GM19328 (cell line): Measurements from ENCODE around the gene PARD6B.
"Not testable (repeated sequence)": the region's sequence is repeated elsewhere in the genome, so short reads cannot be mapped to it uniquely, and the experiment has no call there.

Experiments used
- ATAC-seq: cut with Tn5 transposase; IDR thresholded peaks from one replicate; pipeline ENCODE4 v1.9.1; 2021; ENCODE audit warnings: mild to moderate bottlenecking, moderate library complexity; ENCODE audit not compliant: unreplicated experiment

The PARD6B gene

DNA sequence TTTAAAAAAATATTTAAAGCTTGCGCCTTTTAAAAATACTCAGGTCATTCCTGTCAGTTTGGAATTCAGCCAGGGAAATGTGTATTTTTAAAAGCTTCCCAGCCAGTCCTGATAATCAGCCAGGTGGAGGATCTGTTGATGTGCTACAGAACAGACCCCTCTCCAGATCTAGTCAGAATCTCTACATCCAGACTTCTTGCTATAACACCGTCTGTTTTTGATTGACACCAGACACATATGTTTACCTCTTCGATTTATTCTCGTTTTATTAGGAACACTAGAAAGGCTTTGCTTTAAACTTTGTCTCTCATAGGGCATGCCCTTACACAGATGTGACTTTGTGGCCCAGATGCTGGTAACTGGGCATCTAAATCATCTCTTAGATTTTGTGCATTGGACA, 11.7 kb downstream of the PARD6B start:
- ATAC-seq, result no peak

DNA sequence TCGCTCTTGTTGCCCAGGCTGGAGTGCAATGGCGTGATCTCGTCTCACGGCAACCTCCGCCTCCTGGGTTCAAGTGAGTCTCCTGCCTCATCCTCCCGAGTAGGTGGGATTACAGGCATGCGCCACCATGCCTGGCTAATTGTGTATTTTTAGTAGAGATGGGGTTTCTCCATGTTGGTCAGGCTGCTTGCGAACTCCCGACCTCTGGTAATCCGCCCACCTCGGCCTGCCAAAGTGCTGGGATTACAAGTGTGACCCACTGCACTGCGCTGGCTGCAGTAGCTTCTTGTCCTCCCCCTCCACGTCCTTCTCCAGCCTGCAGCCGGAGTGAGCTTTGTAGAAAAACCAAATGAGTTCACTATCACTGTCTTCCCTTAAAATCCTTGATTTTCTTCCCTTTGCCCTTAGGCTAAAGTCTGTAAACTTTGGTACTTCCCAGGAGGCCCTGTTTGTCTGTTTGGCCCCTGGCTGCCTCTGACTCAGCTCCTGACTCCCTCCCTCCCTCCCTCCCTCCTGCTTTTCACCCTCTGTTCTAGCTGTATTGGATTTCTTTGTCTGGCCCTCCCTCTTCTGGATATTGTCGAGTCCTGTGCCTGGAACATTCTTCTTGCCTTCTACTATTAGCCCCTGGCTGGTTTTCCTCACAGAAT, 12.9 kb downstream of the PARD6B start:
- no peak for ATAC-seq

DNA sequence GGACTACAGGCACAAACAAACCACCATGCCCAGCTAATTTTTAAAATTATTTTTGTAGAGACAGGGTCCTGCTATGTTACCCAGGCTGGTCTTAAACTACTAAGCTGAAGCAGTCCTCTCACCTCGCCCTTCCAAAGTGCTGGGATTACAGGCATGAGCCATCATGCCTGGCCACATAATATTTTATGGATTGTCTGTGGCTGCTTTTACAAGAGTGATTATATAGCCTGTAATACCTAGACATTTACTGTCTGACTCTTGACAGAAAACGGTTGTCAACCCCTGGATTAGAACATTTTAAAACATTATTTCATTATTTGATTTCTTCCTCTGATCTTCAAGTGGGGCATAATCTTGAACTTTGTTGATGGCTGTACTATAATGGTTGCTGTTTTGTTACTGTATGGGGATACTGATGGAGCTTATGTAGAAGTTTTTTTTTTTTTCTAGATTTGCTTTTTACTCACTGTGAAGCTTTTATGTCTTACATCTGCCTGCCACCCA, 14.3 kb downstream of the PARD6B start:
- ATAC-seq, result no peak

DNA sequence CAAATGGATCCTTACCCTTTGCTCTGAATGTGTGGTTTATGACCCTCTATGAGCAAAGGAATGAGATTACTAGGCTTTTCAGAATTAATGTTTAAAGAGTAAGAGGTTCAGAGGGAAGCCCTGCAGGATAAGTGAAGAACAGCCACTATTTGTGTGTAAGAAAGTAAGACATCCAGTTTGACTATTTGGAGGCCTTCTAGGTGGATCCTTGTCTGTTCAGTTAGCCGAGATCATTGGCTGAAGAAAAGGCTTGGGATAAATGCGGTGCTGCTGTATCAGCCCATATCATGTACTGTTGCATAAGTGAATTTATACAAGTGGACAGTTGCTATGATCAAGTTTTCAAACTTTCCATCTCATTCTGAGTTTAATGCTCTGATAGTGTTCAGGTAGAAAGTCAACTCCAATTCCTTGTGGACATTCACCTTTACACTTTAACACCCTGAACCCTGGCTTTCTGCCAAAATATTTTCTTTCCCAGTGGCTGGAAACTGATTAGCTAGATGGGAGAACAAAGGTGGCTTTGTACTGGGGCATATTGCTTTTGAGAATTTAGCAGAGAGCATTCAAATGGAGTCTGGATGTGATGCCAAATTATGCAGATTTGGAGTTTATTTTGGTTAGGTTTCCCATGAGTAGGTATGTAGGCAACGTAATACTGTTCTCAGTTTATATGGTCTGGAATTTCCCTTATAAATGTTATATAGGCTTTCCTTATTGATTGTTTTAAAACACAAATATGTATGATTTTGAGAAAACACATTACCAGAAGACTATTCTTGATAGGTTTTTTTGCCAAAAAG, 15.0 kb downstream of the PARD6B start:
- ATAC-seq, result no peak

DNA sequence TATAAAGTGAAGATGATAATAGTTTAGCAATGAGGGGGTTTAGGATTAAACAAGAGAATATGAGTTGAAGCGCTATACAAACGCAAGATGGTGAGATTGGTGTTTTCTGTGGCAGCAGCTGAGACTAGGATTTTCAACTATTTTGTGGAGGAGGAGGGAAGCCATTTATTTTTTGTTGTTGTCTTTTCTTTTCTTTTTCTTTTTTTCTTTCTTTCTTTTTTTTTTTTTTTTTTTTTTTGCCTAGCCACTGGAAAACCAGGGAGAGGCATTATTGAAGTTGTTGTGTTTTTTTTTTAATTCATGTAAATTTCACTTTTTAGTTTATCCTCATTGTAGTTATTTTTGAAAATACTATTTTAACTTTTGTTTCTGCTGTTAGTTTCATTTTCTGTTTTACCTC, 15.9 kb downstream of the PARD6B start:
- ATAC-seq, result no peak

DNA sequence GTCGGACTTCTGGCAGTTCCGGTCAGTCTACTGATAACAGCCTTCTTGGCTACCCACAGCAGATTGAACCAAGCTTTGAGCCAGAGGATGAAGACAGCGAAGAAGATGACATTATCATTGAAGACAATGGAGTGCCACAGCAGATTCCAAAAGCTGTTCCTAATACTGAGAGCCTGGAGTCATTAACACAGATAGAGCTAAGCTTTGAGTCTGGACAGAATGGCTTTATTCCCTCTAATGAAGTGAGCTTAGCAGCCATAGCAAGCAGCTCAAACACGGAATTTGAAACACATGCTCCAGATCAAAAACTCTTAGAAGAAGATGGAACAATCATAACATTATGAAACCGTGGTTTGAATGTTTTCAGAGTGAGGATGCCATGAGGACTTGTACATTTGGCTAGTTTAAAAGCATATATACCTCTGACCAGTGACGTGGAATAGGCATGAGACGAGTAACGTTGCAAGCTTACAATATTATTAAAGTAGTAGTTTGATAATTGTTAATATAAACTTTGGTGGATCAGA, 18.8 kb downstream of the PARD6B start:
- ATAC-seq, result no peak

DNA sequence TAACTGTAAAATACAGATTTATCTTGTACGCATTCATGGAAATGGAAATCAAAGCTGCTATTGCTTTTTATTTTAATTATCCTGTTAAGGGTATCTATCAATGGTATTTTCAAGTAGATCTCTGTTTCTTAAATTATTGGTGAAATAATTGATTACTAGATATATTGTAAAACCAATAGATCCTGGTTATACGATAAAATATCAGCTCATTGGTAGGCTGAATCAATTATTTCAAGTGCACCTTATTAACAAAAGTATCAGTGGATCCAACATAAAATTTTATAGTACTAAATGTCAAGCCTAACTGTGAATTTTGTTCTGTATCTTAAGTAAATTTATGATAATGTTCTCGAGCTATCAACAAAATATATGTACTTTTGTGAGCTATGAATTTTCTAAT, 21.8 kb downstream of the PARD6B start:
- ATAC-seq, result no peak

DNA sequence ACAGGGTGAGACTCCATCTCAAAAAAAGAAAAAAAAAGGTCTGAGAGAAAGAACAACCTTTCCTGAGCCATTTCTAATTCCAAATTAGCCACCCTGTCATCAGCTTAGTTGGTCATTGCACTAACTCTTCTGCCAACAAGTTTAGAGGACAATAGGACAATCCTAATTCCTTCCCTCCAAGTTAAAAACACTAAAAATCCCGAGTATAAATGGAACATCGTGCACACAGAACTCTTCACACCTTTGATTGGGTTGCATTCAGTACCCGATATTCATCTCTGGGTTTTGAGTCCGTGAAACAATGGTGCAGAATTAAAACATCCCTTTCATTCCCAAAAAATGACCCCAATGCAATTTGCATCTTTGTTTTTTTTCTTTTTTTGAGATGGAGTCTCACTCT, 23.0 kb downstream of the PARD6B start:
- ATAC-seq, result no peak

DNA sequence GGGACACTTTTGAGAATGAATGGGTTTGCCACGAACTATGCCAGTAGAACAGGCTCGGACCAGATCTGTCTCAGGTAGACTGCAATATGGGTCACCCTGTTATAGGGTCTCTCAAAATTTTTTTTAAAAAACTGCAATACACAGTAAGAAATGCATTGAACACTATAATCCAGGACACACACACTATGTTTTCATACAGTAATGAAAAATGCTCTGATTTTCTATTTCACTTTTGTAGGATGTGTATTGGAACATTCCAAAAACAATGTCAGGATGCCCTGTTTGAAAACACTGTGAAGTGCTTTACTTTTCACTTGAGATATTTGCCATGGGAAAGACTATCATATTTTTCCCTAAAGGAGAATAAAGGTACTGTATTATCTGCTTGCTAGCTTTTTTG, 25.1 kb downstream of the PARD6B start:
- no peak for ATAC-seq

DNA sequence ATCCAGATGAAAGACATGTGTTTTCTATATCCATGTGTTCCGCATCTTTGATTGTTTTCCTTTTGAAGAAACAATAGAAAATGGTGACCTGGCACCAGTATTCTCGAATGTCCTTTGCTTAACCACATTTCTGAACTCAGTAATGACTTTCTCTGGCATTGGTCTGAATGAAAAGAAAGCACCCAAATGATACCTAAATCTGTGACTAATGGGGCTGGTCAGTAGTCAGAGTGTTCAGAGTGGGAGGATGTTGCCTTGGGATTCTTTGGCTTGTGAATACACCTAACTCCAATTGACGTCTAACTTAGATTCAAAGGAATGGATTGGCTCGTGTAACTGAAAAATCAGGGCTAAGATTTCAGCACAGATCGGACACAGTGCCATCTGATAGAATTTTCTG, 27.1 kb downstream of the PARD6B start:
- no peak for ATAC-seq

DNA sequence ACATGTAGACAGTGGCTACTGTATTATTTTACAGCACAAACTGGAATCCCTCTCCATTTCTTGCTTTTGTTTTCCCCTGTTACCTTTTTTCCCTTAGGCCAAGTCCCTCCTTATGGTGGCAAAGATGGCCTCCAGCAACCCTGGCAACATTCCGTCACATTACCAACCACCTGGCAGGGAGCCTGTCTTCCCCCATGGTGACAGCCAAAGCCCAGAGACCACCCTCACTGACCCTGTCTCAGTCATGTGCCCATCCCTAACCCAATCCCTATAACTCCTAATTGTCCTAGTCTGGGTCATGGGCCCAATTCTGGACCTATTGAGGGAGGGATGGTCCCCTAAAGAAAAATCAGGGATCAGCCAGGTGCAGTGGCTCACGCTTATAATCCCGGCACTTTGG, 27.6 kb downstream of the PARD6B start:
- no peak for ATAC-seq

DNA sequence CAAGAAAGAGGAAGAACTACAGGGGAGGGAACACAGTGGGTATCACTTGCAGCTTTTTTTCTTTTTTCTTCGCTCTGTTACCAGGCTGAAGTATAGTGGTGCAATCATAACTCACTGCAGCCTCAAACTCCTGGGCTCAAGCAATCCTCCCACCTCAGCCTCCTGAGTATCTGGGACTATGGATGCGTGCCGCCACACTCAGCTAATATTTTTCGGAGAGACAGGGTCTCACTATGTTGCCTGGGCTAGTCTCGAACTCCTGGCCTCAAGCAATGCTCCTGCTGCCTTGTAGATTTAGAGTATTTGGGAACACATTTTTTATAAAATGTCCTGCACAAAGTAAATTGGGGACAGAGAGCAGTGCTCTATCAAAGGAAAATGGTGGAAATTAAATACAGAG, 28.3 kb downstream of the PARD6B start:
- ATAC-seq, result no peak

DNA sequence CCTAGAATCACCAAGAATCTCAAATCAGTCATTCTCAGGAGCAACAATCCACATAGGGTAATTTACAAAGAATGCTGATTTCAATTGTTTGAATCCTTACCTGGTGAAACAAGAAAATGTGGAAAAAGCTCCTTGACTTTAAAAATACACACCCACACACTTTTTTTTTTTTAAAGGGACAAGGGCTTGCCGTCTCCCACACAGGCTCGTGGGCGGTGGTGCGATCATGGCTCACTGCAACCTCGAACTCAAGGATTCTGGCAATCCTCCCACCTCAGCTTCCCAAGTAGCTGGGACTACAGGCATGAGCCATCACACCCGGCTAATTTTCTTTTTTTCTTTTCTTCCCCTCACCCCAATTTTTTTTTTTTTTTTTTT, 30.7 kb downstream of the PARD6B start:
- ATAC-seq, result no peak

DNA sequence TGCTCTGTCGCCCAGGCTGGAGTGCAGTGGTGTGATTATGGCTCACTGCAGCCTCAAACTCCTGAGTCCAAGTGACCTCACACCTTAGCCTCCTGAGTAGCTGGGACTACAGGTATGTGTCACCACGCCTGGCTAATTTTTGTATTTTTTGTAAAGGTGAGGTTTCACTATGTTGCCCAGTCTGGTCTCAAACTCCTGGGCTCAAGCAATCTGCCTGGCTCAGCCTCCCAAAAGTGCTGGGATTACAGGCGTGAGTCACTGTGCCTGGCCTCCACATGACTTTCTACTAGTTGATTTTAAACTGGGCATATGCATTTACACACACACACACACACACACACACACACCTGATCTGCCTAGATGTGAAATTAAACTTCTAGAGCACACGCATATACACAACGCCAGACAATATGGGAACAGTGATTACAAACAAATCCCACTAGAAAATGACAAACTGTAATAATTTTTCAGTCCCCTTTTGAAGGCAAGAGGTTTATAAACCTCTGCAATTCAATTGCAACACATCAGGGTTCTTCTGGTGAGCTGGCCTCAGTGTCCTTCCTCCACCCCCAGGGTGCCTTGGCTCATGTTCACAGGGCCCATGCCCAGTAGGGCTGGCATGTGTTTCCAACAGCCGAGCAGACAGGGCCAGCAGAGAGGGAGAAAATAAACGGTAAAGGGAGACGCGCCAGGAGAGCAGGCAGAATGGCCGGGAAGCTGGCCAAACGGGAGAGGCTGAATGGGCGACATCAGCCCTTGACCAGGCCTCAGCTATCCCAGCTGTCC, 31.2 kb downstream of the PARD6B start:
- ATAC-seq, result no peak

DNA sequence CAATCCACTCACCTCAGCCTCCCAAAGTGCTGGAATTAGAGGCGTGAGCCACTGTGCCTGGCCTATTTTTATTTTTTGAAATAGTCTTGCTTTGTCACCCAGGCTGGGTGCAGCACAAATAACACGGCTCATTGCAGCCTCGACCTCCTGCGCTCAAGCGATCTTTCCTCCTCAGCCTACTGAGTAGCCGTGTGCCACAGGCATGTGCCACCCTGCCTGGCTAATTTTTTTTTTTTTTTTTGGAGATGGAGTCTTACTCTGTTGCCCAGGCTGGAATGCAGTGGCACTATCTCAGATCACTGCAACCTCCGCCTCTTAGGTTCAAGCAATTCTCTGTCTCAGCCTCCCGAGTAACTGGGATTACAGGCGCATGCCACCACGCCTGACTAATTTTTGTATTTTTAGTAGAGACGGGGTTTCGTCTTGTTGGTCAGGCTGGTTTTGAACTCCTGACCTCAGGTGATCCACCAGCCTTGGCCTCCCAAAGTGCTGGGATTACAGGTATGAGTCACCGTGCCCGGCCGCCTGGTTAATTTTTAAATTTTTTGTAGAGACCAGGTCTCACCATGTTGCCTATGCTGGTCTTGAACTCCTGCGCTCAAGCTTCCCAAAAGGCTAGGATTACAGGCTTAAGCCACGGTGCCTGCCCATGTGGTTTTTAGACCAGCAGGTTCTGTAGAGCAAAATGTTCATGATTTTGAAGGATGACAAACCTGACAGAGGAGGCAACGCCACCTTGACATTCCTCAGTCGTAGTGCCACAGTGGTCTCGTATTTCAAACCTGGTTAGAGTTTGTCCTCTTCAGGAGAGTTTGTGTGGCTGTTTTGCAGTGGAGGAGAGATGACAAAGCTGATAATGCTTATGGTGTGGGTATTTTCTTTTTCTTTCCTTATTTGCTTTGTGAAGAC, 32.4 kb downstream of the PARD6B start:
- not testable (repeated sequence) for ATAC-seq

DNA sequence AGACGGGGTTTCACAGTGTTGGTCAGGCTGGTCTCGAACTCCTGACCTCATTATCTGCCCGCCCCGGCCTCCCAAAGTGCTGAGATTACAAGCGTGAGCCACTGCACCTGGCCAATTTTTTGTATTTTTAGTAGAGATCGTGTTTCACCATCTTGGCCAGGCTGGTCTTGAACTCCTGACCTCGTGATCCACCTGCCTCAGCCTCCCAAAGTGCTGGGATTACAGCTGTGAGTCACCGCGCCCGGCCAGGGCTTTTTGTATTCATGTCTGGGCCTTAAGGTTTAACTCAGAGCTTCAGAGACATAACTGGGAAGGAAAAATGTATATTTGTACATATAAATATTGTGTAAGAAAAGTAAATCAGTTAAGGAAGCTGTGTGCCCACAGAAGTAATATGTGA, 33.9 kb downstream of the PARD6B start:
- not testable (repeated sequence) for ATAC-seq

DNA sequence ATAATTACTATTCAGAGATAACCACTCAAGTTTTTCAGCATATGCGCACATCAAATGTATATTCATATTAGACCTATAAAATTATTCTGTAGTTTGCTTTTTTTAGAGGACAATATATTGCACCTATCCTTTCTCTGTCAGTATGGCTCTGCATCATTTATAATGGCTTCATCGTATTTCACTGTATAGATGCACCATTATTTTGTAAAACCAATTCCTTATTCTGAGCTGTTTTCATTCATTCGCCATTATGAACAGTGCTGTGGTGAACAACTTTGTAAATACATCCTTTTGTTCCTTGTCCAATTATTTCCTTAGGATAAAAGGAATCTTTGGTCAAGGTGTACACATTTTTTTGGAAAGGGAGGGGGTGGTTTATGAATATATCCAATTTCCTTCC, 34.3 kb downstream of the PARD6B start:
- ATAC-seq, result no peak

DNA sequence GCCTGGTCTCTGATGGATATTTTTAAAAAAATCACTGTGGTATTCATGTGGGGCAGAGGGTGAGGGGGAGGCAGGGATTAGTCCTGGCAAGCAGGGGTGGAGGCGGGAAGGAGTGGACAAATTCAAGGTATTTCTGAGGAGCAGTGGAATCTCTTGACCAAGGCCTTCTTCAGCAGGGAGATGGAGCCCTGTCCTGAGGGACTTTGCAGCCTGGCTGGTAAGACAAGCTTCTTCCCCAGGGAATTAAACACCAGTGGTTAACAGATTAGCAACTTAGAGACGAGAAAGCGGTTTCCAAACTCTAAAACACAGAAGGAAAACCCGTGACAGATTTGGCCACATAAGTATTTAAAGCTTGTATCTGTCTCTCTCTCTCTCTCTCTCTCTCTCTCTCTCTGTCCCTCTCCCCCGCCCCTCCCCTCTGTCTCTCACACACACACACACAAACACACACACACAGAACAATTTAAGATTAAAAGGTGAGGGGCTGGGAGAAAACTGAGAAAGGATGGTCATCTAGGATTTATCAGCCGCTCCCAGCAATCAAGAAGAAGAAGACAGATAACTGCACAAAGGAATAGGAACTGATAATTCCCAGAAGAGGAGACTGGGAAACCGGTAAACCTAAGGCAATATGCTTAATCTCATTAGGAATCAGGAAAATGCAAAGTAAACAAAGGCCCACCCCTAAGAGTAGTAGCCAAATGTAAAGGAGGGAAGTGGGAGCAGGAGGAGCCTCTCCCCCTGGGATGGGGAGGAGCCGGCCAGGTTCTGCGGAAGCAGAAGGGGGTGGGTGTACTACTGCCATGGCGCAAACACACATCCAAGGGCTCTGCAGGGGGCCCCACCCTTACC, 35.8 kb downstream of the PARD6B start:
- ATAC-seq, result not testable (repeated sequence)

DNA sequence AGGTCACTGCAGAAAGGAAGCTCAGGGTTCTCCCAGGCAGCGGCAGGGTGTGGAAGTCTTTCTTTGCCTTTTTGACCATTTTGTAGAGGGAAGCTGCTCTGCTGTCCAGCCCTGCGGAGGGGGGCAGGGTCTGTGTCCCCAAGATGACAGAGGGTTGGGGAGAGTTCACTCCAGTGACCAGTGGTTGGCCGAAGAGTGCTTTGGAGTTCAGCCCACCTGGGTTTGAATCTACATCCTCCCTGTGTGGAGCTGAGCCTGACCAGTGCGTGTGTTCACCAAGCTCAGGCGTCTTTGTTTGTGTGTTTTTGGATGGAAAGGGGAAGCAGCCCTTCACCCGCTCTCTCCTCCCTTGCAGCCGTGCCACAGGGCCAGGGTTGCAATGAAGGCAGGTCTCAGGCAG, 37.6 kb downstream of the PARD6B start:
- not testable (repeated sequence) for ATAC-seq
